Epithelial cell of prostate (primary cell): ENCODE measurements around the gene HDGFL1.
A peak's percentile ranks its signal among the peaks of the same experiment; 100 is the strongest.

Experiments used
- DNase-seq: peaks from one replicate; pipeline ENCODE4 v3.0.0-alpha.2; 2011; ENCODE audit warnings: low read depth, low spot score
- H3K27ac ChIP-seq: fragments of 450-650 bp; 2 replicates; pipeline ENCODE4 v1.5.1; 2017; ENCODE audit warnings: mild to moderate bottlenecking

The HDGFL1 gene

DNA sequence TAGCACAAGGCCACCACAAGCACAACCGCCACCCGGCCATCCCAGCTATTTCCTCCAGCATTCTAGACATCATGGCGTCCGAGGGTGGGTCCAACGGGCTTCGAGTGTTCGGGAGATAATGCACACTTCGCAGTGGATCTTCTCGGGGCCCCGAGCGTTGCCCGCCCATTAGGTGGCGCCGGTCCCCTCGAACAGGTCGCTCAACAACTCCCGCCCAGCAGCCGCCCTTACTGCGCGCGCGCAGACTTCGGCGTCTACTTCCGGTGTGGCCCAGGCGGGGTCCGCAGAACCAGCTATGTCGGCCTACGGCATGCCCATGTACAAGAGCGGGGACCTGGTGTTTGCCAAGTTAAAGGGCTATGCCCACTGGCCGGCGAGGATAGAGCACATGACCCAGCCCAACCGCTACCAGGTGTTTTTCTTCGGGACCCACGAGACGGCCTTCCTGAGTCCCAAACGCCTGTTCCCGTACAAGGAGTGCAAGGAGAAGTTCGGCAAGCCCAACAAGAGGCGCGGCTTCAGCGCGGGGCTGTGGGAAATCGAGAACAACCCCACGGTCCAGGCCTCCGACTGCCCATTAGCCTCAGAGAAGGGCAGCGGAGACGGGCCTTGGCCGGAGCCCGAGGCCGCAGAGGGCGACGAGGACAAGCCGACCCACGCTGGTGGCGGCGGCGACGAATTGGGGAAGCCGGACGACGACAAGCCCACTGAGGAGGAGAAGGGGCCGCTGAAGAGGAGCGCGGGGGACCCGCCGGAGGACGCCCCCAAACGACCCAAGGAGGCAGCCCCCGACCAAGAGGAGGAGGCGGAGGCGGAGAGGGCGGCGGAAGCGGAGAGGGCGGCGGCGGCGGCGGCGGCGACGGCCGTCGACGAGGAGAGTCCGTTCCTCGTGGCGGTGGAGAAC lies at the start of gene HDGFL1:
Gene HDGFL1, plus strand, starts transcription at position 286 of the 904 bp plus-strand sequence. Its CDS starts 10 bp downstream, at position 296.
- H3K27ac ChIP-seq: no peak within 1 kb of the TSS
- DNase-seq: no peak

GRCh38 chr6:22521035-22521434 lies 48.3 kb upstream of the HDGFL1 start:
- H3K27ac ChIP-seq: no peak overlapping the region
- no peak for DNase-seq

- H3K27ac ChIP-seq: no peak overlapping the region
- no peak for DNase-seq
Observed at GRCh38 chr6:22526736-22527135, 42.6 kb upstream of the HDGFL1 start.

- H3K27ac ChIP-seq: no peak overlapping the region
- DNase-seq: no peak
Observed at GRCh38 chr6:22529866-22530265, 39.5 kb upstream of the HDGFL1 start.

- no peak for DNase-seq
- H3K27ac ChIP-seq: no peak overlapping the region
Observed at GRCh38 chr6:22530506-22530905, 38.9 kb upstream of the HDGFL1 start.

GRCh38 chr6:22536122-22536521 lies 33.2 kb upstream of the HDGFL1 start:
- no peak for DNase-seq

GRCh38 chr6:22544476-22544875 lies 24.9 kb upstream of the HDGFL1 start:
- DNase-seq: no peak
- no peak overlapping the region for H3K27ac ChIP-seq

More at GRCh38 chr6:22536122-22536521, 33.2 kb upstream of the HDGFL1 start:
- no peak overlapping the region for H3K27ac ChIP-seq

- H3K27ac ChIP-seq: no peak overlapping the region
- no peak for DNase-seq
Observed at GRCh38 chr6:22545051-22545450, 24.3 kb upstream of the HDGFL1 start.

DNA sequence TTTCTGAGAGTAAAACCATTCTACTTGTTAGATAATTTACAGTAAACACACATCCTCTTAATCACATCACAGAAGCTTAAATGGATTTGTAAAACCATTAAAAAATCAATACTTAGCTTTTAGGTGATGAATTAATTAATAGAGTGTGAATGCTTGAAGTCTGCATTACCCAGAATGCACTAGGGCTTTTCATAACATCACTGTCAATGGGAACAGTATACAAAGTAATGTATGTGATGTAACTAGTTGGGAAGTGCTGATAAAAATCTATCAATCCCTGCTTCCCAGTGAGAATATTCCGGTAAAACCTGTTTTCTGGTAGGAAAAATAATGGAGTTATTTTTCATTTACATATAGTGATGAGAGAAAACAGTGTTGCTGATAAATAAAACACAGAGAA lies 23.1 kb upstream of the HDGFL1 start:
- no peak for DNase-seq
- no peak overlapping the region for H3K27ac ChIP-seq

- DNase-seq: no peak
Observed at GRCh38 chr6:22550971-22551670, 18.2 kb upstream of the HDGFL1 start.

DNA sequence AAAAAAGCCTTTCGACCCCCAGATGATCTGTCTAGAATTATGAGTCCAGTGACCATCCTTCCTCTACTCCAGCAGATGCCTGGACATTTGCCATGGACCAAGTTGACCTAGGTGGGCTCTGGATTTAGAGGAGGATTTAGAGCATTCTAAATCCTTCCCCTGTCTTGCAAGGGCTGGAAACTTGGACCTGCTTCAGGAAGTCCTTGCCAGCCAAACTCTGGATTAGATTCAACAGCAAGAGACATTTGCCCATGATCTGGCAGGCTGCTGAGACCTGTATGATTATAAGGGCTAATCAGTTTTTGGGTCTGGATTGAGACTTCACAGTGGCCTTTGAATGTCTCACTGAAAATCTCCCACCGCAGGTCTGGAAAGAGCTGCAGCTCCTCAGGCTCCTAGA lies 13.1 kb upstream of the HDGFL1 start:
- no peak overlapping the region for H3K27ac ChIP-seq

More at GRCh38 chr6:22550971-22551670, 18.2 kb upstream of the HDGFL1 start:
- no peak overlapping the region for H3K27ac ChIP-seq

GRCh38 chr6:22557007-22557406 lies 12.4 kb upstream of the HDGFL1 start:
- no peak overlapping the region for H3K27ac ChIP-seq
- no peak for DNase-seq

More for the DNA sequence above, 13.1 kb upstream of the HDGFL1 start:
- no peak for DNase-seq

DNA sequence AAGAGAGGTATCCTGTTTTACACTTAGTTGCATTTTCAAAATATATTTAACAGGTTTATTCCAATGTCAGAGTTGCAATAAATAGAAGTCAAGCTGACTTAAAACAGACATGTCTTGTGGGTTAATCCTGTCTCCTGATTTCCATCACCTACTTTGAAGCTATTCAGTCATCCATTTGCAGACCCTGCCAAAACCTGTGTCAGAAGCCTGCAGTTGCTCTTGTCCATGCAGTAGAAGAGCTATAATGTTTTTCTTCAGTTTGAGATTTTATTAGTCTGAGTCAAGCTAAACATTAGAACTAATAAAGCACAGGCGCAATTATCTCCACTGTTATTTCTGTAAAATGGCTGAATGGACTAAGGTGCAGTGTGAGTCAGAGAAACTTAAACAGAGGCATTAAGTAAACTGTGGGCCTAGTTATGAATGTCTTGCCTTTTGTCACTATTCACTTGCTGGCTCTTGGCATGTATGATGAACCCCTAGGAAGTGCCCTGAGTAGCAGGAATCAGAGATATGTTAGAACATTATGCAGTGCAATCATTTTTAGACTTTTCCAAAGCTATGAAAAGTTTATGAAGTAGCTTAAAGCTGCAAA lies 11.0 kb upstream of the HDGFL1 start:
- no peak overlapping the region for H3K27ac ChIP-seq
- peak; percentile 10 for DNase-seq

- DNase-seq: no peak
- no peak overlapping the region for H3K27ac ChIP-seq
Observed at GRCh38 chr6:22568854-22569253, 512 bp upstream of the HDGFL1 start.

DNA sequence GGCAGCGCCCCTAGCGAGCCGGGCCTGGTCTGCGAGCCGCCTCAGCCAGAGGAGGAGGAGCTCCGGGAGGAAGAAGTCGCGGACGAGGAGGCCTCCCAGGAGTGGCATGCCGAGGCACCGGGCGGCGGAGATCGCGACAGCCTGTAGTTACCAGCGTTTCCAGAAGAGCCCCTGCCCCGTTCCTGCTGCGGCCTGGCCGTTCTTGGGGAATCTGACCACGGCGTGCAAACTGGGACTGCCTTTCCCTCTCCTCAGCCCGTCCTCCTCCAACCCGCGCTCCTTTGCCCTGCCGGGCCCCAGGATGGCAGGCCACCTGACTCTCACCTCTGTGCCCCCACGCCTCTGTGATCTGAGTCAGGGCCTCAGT lies 802 bp downstream of the HDGFL1 start:
- H3K27ac ChIP-seq: no peak overlapping the region
- DNase-seq: no peak

- no peak for DNase-seq
Observed at GRCh38 chr6:22575190-22575589, 5.8 kb downstream of the HDGFL1 start.

DNA sequence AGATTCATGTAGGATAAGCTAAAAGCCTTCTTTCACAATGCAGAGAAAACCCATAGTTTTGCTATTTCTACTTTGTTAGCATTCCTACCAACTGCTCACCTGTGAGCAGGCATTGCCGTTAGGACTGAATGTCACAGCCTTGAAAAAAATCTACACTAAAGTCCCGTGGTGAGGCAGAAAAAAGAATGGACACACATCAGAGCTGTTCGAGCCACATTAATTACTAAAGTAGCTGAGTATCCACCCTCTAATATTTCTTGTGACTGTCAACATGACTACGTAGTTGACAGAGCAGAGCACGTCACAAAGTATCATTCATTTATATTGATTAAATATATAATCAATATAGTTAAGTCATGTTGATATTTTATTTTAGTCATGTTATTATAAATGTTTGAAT lies 10.1 kb downstream of the HDGFL1 start:
- DNase-seq: no peak
- no peak overlapping the region for H3K27ac ChIP-seq

More at GRCh38 chr6:22575190-22575589, 5.8 kb downstream of the HDGFL1 start:
- no peak overlapping the region for H3K27ac ChIP-seq

DNA sequence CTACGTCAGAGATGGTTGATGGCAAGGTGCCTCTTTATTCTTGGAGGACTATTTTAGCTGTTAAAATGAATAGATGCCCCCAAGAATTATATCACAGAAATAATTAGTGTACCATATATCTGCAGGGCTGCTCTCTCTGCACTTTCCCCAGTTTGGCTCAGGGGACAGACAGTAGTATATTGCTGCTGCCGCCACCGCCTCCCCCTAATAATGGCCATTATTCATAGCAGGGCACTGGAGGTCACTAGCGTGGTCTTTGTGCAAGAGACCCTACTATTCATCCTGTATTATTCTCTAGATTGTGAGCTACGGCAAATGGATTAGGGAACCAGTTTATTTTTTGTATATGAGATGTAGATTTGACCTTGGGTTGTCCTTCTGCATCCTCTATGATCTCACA lies 11.0 kb downstream of the HDGFL1 start:
- H3K27ac ChIP-seq: no peak overlapping the region
- DNase-seq: no peak

DNA sequence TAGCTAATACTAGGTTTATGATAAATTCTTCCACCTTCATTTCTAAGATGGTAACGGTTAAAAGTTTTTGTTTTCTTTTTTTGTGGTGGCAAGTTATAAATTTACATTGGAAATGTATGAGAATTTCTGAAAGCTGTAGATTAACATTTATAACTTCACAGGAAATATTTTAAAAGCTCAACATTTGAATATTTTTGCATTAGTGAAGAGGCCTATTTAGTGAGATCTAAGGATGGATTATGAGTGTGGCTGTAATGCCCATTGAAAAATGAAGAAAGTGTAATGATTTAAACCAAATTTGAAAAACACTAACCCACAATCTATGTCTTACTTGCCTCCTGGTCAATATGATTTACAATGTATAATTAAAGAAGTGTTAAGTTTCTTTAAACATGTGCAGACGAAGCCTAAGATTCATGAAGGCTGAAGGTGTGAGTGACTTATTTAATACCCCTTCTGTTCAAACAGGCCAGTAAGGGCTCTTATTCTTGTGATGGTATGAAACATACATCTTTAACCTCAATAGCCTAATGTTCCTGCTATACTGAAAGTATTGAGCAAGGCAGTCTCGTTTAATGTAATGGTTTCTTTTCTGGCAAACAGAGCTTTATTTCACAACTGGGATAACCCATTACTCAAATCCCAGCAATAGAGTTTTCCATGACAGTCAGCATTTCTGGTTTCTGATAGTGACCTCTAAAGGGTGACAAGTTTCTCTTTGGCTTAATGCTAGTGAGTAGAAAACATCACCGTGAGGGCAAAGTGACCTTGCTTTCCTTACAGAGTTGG lies 13.2 kb downstream of the HDGFL1 start:
- DNase-seq: no peak
- H3K27ac ChIP-seq: no peak overlapping the region

DNA sequence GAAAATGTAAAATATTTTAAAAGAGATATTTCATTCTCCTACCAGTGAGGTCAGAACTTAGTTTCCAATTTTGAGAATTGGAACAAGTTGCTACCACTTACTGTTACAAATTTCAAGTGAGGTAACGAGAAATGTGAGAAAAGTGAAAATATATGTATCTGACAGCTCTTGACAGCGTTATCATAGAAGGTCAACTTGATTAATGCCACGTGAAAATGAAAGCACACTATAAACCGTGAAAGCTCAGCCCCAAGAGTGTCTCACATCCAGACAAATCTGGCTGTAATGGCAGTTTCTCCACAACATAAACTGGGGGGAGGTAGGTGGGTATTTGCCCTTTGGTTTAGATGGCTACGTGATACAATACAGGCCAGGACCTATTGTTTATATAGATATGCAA lies 13.9 kb downstream of the HDGFL1 start:
- DNase-seq: no peak
- no peak overlapping the region for H3K27ac ChIP-seq
